Activated CD4-positive, alpha-beta T cell treated with anti-CD3 and anti-CD28 coated beads for 36 hours (primary cell): ENCODE results near the gene RIC3. TPM values are rescaled to one million over a fixed set of nuclear protein-coding genes. Genes with fewer than 3 reads are reported as not detected.

Experiments used
- ATAC-seq: fragments of 200-7000 bp; cut with Tn5 transposase; one replicate; pipeline ENCODE4 v1.10.0; 2021; ENCODE audit warnings: mild to moderate bottlenecking, moderate library complexity
- CTCF ChIA-PET: fragments of 350-600 bp; sonication (Branson Sonifier 250); formaldehyde crosslinking; loops from one replicate; lab custom pipeline; 2021; ENCODE audit warnings: antibody characterized with exemption; lab: Charles Lee
- POLR2A ChIA-PET: fragments of 350-600 bp; sonication (Branson Sonifier 250); formaldehyde crosslinking; loops from one replicate; lab custom pipeline; 2021; ENCODE audit warnings: antibody characterized with exemption, inconsistent platforms; lab: Charles Lee
- DNase-seq: peaks from one replicate; pipeline ENCODE4 v3.0.0-alpha.2; 2020
- H3K27ac Mint-ChIP-seq: one replicate; pipeline ENCODE4 v1.8.0; 2021; ENCODE audit warnings: mixed read lengths
- H3K27me3 Mint-ChIP-seq: one replicate; pipeline ENCODE4 v1.8.0; 2021; ENCODE audit warnings: mixed read lengths
- H3K36me3 Mint-ChIP-seq: one replicate; pipeline ENCODE4 v1.8.0; 2021; ENCODE audit warnings: low read depth, mixed read lengths
- H3K4me1 Mint-ChIP-seq: one replicate; pipeline ENCODE4 v1.8.0; 2021; ENCODE audit warnings: mixed read lengths
- H3K4me3 Mint-ChIP-seq: one replicate; pipeline ENCODE4 v1.8.0; 2021; ENCODE audit warnings: mild to moderate bottlenecking, moderate library complexity, mixed read lengths
- H3K9me3 Mint-ChIP-seq: one replicate; pipeline ENCODE4 v1.8.0; 2021; ENCODE audit warnings: low read depth, mixed read lengths
- intact Hi-C, 2 experiments: fragments of 100-400 bp; cut with DNase I in 1 of 2; cut with micrococcal nuclease in 1 of 2; formaldehyde crosslinking; loops; one replicate each; pipeline versions ENCODE4 v1.14.2 to v1.15.1; 2022 to 2024; cut with DNase I, micrococcal nuclease
- total RNA-seq, 2 experiments: library from RNA; stranded (reverse); gene quantifications; one replicate each; pipeline ENCODE4 v1.2.3, GENCODE V29; 2021

Gene RIC3
- total RNA-seq, result 10 to 100 TPM; 13.9 to 15.8 TPM

DNA sequence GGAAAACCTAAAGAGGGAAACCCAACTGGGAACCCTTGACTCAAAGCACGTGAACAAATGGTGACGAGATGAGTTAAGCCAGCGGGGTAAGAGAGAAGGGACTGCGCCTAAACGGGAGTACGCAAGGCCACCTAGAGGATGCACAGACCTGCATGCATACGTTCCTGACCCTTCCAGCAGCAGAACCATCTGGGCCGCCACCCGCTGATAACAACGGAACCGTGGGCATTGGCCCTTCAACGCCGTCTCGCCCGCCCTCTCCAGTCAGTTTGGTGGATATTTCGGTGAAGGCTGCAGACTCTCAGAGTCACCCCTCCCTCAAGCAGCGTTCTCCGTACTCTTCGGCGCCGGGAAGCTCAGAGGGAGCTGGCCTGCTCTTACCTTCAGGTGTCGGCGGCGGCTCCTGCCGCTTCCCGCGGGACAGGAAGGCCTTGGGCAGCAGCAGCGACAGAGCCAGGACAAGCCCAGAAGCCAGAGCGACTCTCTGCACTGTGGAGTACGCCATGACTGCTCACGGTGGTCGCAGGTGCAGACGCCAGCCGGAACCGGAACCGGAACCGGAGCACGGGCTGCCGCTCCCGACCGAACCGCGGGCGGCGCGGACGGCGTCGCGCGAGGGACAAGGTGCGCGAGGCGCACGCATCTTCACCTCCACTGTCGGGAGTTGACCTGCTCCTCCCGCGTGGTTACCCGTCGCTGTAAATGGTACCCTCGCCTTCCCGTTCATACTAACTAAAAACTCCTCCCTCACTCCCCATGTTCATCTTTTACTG is at the start of gene RIC3:
TSS of gene RIC3 (minus strand) at position 541 of the 773 bp plus-strand sequence. CDS start at position 505, 36 bp downstream.
- intact Hi-C loops, result no loop called here
- Mint-ChIP-seq H3K4me3 (peak within 1 kb of the TSS; percentile 88), H3K36me3 (peaks cover 2% of the 10 kb centered on the region), H3K9me3 (no peaks in the 10 kb centered on the region), H3K4me1 (peaks cover 28% of the 10 kb centered on the region), H3K27me3 (peaks cover 22% of the 10 kb centered on the region), H3K27ac (peak within 1 kb of the TSS; percentile 78)
- CTCF ChIA-PET, result interaction anchor here (0.6 kb wide), 1 partner anchor 182 kb away, joined by 3 read pairs; the partner anchor contains the start of gene EIF3F
- peak; percentile 75 for DNase-seq
- ATAC-seq, result peak; percentile 79
- POLR2A ChIA-PET, result no interaction called here

GRCh38 chr11:8218409-8218808 is 49.6 kb upstream of the RIC3 start:
- Mint-ChIP-seq H3K27me3 (peaks cover 1% of the 10 kb centered on the region), H3K9me3 (no peaks in the 10 kb centered on the region), H3K27ac (no peak overlapping the region), H3K4me1 (no peaks in the 10 kb centered on the region), H3K4me3 (no peak overlapping the region), H3K36me3 (no peaks in the 10 kb centered on the region)
- ATAC-seq (no peak), DNase-seq (no peak)
- ChIA-PET CTCF (no interaction called here), POLR2A (no interaction called here)
- intact Hi-C loops, result no loop called here

- CTCF ChIA-PET, result interaction anchor here (1.1 kb wide), 1 partner anchor 21 kb away, joined by 3 read pairs; no protein-coding TSS in a partner anchor
- intact Hi-C loops, result no loop called here
- no peaks in the 10 kb centered on the region for H3K36me3 Mint-ChIP-seq
- no peak for ATAC-seq
- DNase-seq, result no peak
- H3K27me3 Mint-ChIP-seq, result peaks cover 1% of the 10 kb centered on the region
- POLR2A ChIA-PET, result no interaction called here
- no peaks in the 10 kb centered on the region for H3K4me1 Mint-ChIP-seq
- no peaks in the 10 kb centered on the region for H3K9me3 Mint-ChIP-seq
- no peak overlapping the region for H3K27ac Mint-ChIP-seq
- no peak overlapping the region for H3K4me3 Mint-ChIP-seq
These were observed 49.1 kb upstream of the RIC3 start for GRCh38 chr11:8217926-8218325.

- Mint-ChIP-seq H3K27me3 (peaks cover 1% of the 10 kb centered on the region), H3K36me3 (no peaks in the 10 kb centered on the region), H3K4me1 (no peaks in the 10 kb centered on the region), H3K27ac (no peak overlapping the region), H3K9me3 (no peaks in the 10 kb centered on the region), H3K4me3 (no peak overlapping the region)
- DNase-seq, result no peak
- intact Hi-C loops, result no loop called here
- POLR2A ChIA-PET, result no interaction called here
- ATAC-seq, result no peak
- CTCF ChIA-PET, result interaction anchor here (0.8 to 1.1 kb wide), 2 partner anchors 20 to 351 kb away, joined by 3 read pairs; no protein-coding TSS in a partner anchor
These were observed 48.3 kb upstream of the RIC3 start for GRCh38 chr11:8217136-8217535.

DNA sequence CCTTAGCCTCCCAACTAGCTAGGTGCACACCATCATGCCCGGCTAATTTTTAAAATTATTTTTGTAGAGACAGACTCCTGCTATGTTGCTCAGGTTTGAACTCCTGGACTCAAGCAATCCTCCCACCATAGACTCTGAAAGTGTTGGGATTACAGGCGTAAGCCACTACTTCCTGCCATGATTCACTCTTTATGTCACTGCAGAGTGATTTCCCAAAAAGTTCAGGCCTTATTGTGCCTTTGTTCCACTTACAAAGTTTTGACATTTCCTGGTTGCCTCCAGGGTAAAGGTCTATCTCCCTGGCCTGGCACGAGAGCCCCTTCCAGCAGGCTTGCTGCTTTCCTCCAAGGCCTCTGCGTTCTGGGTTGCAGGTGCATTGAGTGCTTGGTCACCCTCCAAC is 44.6 kb upstream of the RIC3 start:
- intact Hi-C loops, result no loop called here
- H3K27me3 Mint-ChIP-seq, result peaks cover 7% of the 10 kb centered on the region
- no peaks in the 10 kb centered on the region for H3K4me1 Mint-ChIP-seq
- DNase-seq, result no peak
- H3K9me3 Mint-ChIP-seq, result no peaks in the 10 kb centered on the region
- no peak overlapping the region for H3K4me3 Mint-ChIP-seq
- no peaks in the 10 kb centered on the region for H3K36me3 Mint-ChIP-seq
- no peak overlapping the region for H3K27ac Mint-ChIP-seq
- no peak for ATAC-seq
- POLR2A ChIA-PET, result no interaction called here
- CTCF ChIA-PET, result no interaction called here

GRCh38 chr11:8209208-8209807 is 40.5 kb upstream of the RIC3 start:
- H3K4me3 Mint-ChIP-seq, result no peak overlapping the region
- peaks cover 4% of the 10 kb centered on the region for H3K4me1 Mint-ChIP-seq
- H3K27me3 Mint-ChIP-seq, result peaks cover 17% of the 10 kb centered on the region
- CTCF ChIA-PET, result interaction anchor here (1.8 kb wide), 1 partner anchor 14 kb away, joined by 6 read pairs; no protein-coding TSS in a partner anchor
- intact Hi-C loops, result no loop called here
- ATAC-seq (no peak), DNase-seq (peak; percentile 62)
- H3K9me3 Mint-ChIP-seq, result no peaks in the 10 kb centered on the region
- H3K36me3 Mint-ChIP-seq, result no peaks in the 10 kb centered on the region
- POLR2A ChIA-PET, result no interaction called here
- H3K27ac Mint-ChIP-seq, result no peak overlapping the region

GRCh38 chr11:8207080-8208000 is 38.5 kb upstream of the RIC3 start:
- Mint-ChIP-seq H3K9me3 (no peaks in the 10 kb centered on the region), H3K27ac (no peak overlapping the region), H3K4me1 (peaks cover 4% of the 10 kb centered on the region), H3K36me3 (no peaks in the 10 kb centered on the region), H3K27me3 (peaks cover 17% of the 10 kb centered on the region), H3K4me3 (no peak overlapping the region)
- ChIA-PET CTCF (interaction anchor here (0.6 to 1.8 kb wide), 6 partner anchors 12 to 228 kb away, joined by 3 to 8 read pairs (median 4); no protein-coding TSS in a partner anchor), POLR2A (no interaction called here)
- intact Hi-C loops, result no loop called here
- DNase-seq (no peak), ATAC-seq (no peak)

- CTCF ChIA-PET, result interaction anchor here (0.6 to 1.4 kb wide), 5 partner anchors 13 to 229 kb away, joined by 3 to 8 read pairs (median 3); no protein-coding TSS in a partner anchor
- Mint-ChIP-seq H3K4me3 (no peak overlapping the region), H3K4me1 (peaks cover 4% of the 10 kb centered on the region), H3K27me3 (peaks cover 17% of the 10 kb centered on the region), H3K9me3 (no peaks in the 10 kb centered on the region), H3K36me3 (no peaks in the 10 kb centered on the region), H3K27ac (no peak overlapping the region)
- DNase-seq, result no peak
- intact Hi-C loops, result no loop called here
- no peak for ATAC-seq
- POLR2A ChIA-PET, result no interaction called here
These were observed 37.6 kb upstream of the RIC3 start for GRCh38 chr11:8206251-8207079.

- H3K27ac Mint-ChIP-seq, result no peak overlapping the region
- H3K36me3 Mint-ChIP-seq, result no peaks in the 10 kb centered on the region
- POLR2A ChIA-PET, result no interaction called here
These were observed 36.7 kb upstream of the RIC3 start for GRCh38 chr11:8205566-8205965.

GRCh38 chr11:8204596-8204995 is 35.8 kb upstream of the RIC3 start:
- Mint-ChIP-seq H3K4me1 (peaks cover 4% of the 10 kb centered on the region), H3K4me3 (no peak overlapping the region), H3K27me3 (peaks cover 17% of the 10 kb centered on the region), H3K9me3 (no peaks in the 10 kb centered on the region), H3K27ac (no peak overlapping the region), H3K36me3 (no peaks in the 10 kb centered on the region)
- intact Hi-C loops, result no loop called here
- ATAC-seq (no peak), DNase-seq (no peak)
- ChIA-PET POLR2A (no interaction called here), CTCF (interaction anchor here (1.0 to 4.1 kb wide), 2 partner anchors 11 to 15 kb away, joined by 4 to 20 read pairs; no protein-coding TSS in a partner anchor)

More at GRCh38 chr11:8205566-8205965, 36.7 kb upstream of the RIC3 start:
- ATAC-seq (no peak), DNase-seq (no peak)
- Mint-ChIP-seq H3K9me3 (no peaks in the 10 kb centered on the region), H3K27me3 (peaks cover 17% of the 10 kb centered on the region), H3K4me1 (peaks cover 4% of the 10 kb centered on the region), H3K4me3 (no peak overlapping the region)
- CTCF ChIA-PET, result no interaction called here
- intact Hi-C loops, result no loop called here
